ENCODE measurements around the gene CHD1. TPM values are rescaled to one million over a fixed set of nuclear protein-coding genes. Genes with fewer than 3 reads are reported as not detected.

CHD1 gene
- total RNA-seq, 2 experiments from 2014 or later: 50.5 to 52.1 TPM

GRCh38 chr5:98930972-98931762, 2.4 kb upstream of the CHD1 start:
- Mint-ChIP-seq H3K9me3 (no peaks in the 10 kb centered on the region), H3K27ac (peak overlapping the region; percentile 100), H3K4me3 (peak overlapping the region; percentile 26), H3K27me3 (ENCODE audit: low read depth) (no peaks in the 10 kb centered on the region), H3K36me3 (ENCODE audit: low read depth) (peaks cover 14% of the 10 kb centered on the region), H3K4me1 (ENCODE audit: low read depth) (peaks cover 58% of the 10 kb centered on the region)
- DNase-seq: no peak
- intact Hi-C loops (cut with micrococcal nuclease): loop anchor here (5.0 to 10.0 kb wide), 2 partner anchors 1386 to 1846 kb away; no protein-coding TSS in a partner anchor
- CTCF ChIA-PET: interaction anchor here (1.3 kb wide), 1 partner anchor 10 kb away, joined by 3 read pairs; no protein-coding TSS in a partner anchor

DNA sequence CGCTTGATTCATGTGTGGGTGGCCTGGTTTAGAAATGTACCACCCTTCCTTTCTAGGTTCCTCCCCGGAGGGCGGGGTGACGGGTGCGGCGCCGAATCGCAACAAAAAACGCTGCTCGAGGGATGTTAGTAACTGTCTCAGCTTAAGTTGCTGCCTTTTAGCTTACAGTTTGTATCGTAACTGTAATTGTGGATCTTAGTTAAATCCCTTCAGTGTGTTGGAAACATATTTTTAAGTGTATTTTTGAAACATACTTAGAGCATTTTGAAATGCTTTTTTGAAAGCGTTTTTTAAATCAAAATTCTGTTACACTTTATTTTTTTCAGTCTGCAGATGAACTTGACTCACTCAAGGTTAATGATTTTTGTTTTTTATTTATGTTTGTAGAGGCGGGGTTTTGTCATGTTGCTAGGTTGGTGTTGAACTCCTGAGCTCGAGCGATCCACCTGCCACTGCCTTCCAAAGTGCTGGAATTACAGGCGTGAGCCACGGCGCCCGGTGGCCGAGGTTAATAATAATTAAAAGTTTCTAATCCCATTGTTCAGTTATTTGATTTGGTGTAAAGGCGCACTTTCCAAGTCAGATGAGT, 997 bp upstream of the CHD1 start:
- Mint-ChIP-seq H3K4me1 (ENCODE audit: low read depth) (peaks cover 56% of the 10 kb centered on the region), H3K27me3 (ENCODE audit: low read depth) (no peaks in the 10 kb centered on the region), H3K9me3 (no peaks in the 10 kb centered on the region), H3K4me3 (peak overlapping the region; percentile 93), H3K36me3 (ENCODE audit: low read depth) (peaks cover 19% of the 10 kb centered on the region), H3K27ac (peak overlapping the region; percentile 100)
- intact Hi-C loops (cut with micrococcal nuclease): loop anchor here (1.0 to 10.0 kb wide), 10 partner anchors 75 to 1995 kb away; partner anchors contain the start of genes RGMB and RIOK2
- CTCF ChIA-PET: interaction anchor here (0.7 to 1.0 kb wide), 3 partner anchors 12 to 22 kb away, joined by 3 to 4 read pairs (median 3); no protein-coding TSS in a partner anchor
- no peak for DNase-seq

- Mint-ChIP-seq H3K4me3 (peak overlapping the region; percentile 93), H3K36me3 (ENCODE audit: low read depth) (peaks cover 27% of the 10 kb centered on the region), H3K27ac (peak overlapping the region; percentile 100), H3K27me3 (ENCODE audit: low read depth) (no peaks in the 10 kb centered on the region), H3K4me1 (ENCODE audit: low read depth) (peaks cover 57% of the 10 kb centered on the region), H3K9me3 (no peaks in the 10 kb centered on the region)
- CTCF ChIA-PET: interaction anchor here (0.7 to 1.0 kb wide), 2 partner anchors 8 to 18 kb away, joined by 3 read pairs; no protein-coding TSS in a partner anchor
- intact Hi-C loops (cut with micrococcal nuclease): loop anchor here (1.0 to 2.0 kb wide), 3 partner anchors 12 to 1967 kb away; no protein-coding TSS in a partner anchor
- peak; percentile 47 for DNase-seq
Observed at GRCh38 chr5:98927989-98928872, 576 bp downstream of the CHD1 start.

DNA sequence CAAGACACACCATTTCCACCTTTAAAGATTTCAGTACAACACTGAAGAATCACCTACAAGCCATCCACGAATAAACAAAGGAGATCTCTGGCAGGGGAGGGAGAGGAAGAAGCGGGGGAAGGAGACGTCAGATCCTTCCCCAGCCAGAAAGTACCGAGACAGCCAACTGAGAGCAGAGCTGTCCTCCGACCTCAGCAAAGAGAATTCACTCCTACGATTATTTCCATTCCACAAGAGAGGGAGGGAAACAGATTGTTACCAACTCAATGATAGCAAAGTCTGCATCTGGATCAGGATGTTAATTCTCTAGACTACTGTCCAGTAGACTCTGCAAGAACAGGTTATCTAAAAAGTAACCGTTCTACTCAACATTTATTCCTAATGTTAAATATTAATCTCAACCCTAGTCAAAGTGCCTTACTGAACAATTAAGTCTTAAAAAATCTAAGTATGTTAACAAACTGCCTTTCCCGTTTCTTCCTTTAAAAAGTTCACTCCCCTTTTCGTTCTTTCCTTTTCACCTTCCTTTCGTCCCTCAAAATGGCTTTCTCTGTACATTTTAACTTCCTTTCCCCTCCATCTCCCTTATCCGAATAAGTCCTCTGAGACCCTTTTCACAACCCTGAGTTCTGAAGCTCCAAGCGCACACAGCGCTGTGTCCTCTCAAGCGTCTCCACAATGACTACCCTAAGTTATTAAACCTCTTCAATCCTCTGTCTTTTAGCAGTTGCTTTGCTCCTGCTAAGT, 1.4 kb downstream of the CHD1 start:
- intact Hi-C loops (cut with micrococcal nuclease): loop anchor here (1.0 kb wide), 2 partner anchors 11 to 21 kb away; no protein-coding TSS in a partner anchor
- CTCF ChIA-PET: interaction anchor here (1.0 kb wide), 1 partner anchor 17 kb away, joined by 3 read pairs; no protein-coding TSS in a partner anchor
- H3K36me3 Mint-ChIP-seq (ENCODE audit: low read depth): peaks cover 32% of the 10 kb centered on the region
- peaks cover 55% of the 10 kb centered on the region for H3K4me1 Mint-ChIP-seq (ENCODE audit: low read depth)
- no peaks in the 10 kb centered on the region for H3K27me3 Mint-ChIP-seq (ENCODE audit: low read depth)
- H3K4me3 Mint-ChIP-seq: peak overlapping the region; percentile 93
- H3K9me3 Mint-ChIP-seq: no peaks in the 10 kb centered on the region
- peak; percentile 74 for DNase-seq
- H3K27ac Mint-ChIP-seq: peak overlapping the region; percentile 98

- no peak overlapping the region for H3K27ac Mint-ChIP-seq
- peak; percentile 22 for DNase-seq
- no peaks in the 10 kb centered on the region for H3K27me3 Mint-ChIP-seq (ENCODE audit: low read depth)
- no peak overlapping the region for H3K4me3 Mint-ChIP-seq
- CTCF ChIA-PET: interaction anchor here (0.6 to 1.6 kb wide), 4 partner anchors 16 to 137 kb away, joined by 3 to 7 read pairs (median 4); no protein-coding TSS in a partner anchor
- intact Hi-C loops (cut with micrococcal nuclease): no loop called here
- H3K4me1 Mint-ChIP-seq (ENCODE audit: low read depth): peaks cover 60% of the 10 kb centered on the region
- no peaks in the 10 kb centered on the region for H3K9me3 Mint-ChIP-seq
- peaks cover 55% of the 10 kb centered on the region for H3K36me3 Mint-ChIP-seq (ENCODE audit: low read depth)
Observed at GRCh38 chr5:98923966-98924365, 4.8 kb downstream of the CHD1 start.

GRCh38 chr5:98921947-98922505, 6.8 kb downstream of the CHD1 start:
- intact Hi-C loops (cut with micrococcal nuclease): no loop called here
- peak overlapping the region; percentile 53 for H3K27ac Mint-ChIP-seq

DNA sequence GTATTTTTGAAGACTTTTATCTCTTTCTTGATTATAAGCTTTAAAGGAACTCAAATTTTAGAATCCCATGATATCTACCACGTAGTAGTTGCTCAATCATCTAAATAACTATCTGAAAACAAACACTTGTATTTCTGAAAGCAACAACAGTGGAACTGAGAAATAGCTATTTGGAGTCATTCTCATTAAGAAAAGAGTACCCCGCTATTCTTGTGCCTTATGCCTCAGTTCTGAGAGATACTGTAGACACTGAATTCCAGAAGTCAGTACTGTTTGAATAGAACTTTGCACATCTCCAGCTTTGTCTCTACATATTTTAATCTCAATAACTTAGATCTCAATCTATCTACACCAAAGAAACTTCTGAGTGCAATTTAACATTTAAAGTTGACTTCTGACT, 11.4 kb downstream of the CHD1 start:
- Mint-ChIP-seq H3K27me3 (ENCODE audit: low read depth) (no peaks in the 10 kb centered on the region), H3K36me3 (ENCODE audit: low read depth) (peaks cover 47% of the 10 kb centered on the region), H3K4me1 (ENCODE audit: low read depth) (peaks cover 76% of the 10 kb centered on the region), H3K27ac (no peak overlapping the region), H3K4me3 (no peak overlapping the region), H3K9me3 (no peaks in the 10 kb centered on the region)
- intact Hi-C loops (cut with micrococcal nuclease): no loop called here
- DNase-seq: no peak
- CTCF ChIA-PET: interaction anchor here (0.6 to 1.5 kb wide), 3 partner anchors 8 to 28 kb away, joined by 3 to 5 read pairs (median 3); no protein-coding TSS in a partner anchor

More at GRCh38 chr5:98921947-98922505, 6.8 kb downstream of the CHD1 start:
- Mint-ChIP-seq H3K27me3 (ENCODE audit: low read depth) (no peaks in the 10 kb centered on the region), H3K36me3 (ENCODE audit: low read depth) (peaks cover 59% of the 10 kb centered on the region), H3K4me1 (ENCODE audit: low read depth) (peaks cover 79% of the 10 kb centered on the region), H3K9me3 (no peaks in the 10 kb centered on the region), H3K4me3 (no peak overlapping the region)
- DNase-seq: no peak
- CTCF ChIA-PET: interaction anchor here (0.7 to 2.2 kb wide), 7 partner anchors 8 to 1995 kb away, joined by 3 to 9 read pairs (median 3); no protein-coding TSS in a partner anchor

GRCh38 chr5:98916540-98916939, 12.3 kb downstream of the CHD1 start:
- Mint-ChIP-seq H3K36me3 (ENCODE audit: low read depth) (peaks cover 40% of the 10 kb centered on the region), H3K9me3 (no peaks in the 10 kb centered on the region), H3K4me3 (no peak overlapping the region), H3K27me3 (ENCODE audit: low read depth) (no peaks in the 10 kb centered on the region), H3K4me1 (ENCODE audit: low read depth) (peaks cover 74% of the 10 kb centered on the region), H3K27ac (peak overlapping the region; percentile 36)
- DNase-seq: no peak
- CTCF ChIA-PET: interaction anchor here (0.6 to 1.2 kb wide), 3 partner anchors 13 to 1348 kb away, joined by 3 read pairs; no protein-coding TSS in a partner anchor
- intact Hi-C loops (cut with micrococcal nuclease): loop anchor here (1.0 kb wide), 1 partner anchor 11 kb away; no protein-coding TSS in a partner anchor

DNA sequence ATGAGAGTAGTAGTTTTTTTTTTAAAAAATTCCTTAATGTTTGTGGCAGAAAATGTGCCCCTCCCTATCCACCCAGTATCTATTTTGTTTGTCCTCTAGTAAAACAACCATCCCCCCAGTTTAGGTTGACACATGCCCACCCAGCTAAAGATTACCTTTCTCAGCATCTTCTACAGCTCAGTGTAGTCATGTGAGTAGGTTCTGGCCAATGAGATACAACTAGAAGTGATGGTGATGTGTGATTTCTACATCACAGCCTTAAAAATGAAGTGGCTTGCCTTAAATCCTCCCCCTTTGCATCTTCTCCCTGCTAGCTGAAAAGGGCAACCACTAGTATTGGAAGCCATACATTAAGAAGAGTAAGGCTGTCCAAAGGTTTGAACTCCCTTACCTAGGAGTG, 14.9 kb downstream of the CHD1 start:
- no peak for DNase-seq
- Mint-ChIP-seq H3K27me3 (ENCODE audit: low read depth) (no peaks in the 10 kb centered on the region), H3K36me3 (ENCODE audit: low read depth) (peaks cover 28% of the 10 kb centered on the region), H3K27ac (peak overlapping the region; percentile 47), H3K4me3 (no peak overlapping the region), H3K9me3 (no peaks in the 10 kb centered on the region), H3K4me1 (ENCODE audit: low read depth) (peaks cover 76% of the 10 kb centered on the region)
- CTCF ChIA-PET: interaction anchor here (1.0 to 1.2 kb wide), 3 partner anchors 8 to 145 kb away, joined by 3 to 5 read pairs (median 3); no protein-coding TSS in a partner anchor
- intact Hi-C loops (cut with micrococcal nuclease): no loop called here

GRCh38 chr5:98911280-98912040, 17.3 kb downstream of the CHD1 start:
- Mint-ChIP-seq H3K4me3 (no peak overlapping the region), H3K27me3 (ENCODE audit: low read depth) (no peaks in the 10 kb centered on the region), H3K27ac (peak overlapping the region; percentile 19), H3K36me3 (ENCODE audit: low read depth) (peaks cover 15% of the 10 kb centered on the region), H3K4me1 (ENCODE audit: low read depth) (peaks cover 63% of the 10 kb centered on the region), H3K9me3 (no peaks in the 10 kb centered on the region)
- intact Hi-C loops (cut with micrococcal nuclease): no loop called here
- DNase-seq: no peak
- CTCF ChIA-PET: interaction anchor here (0.7 to 2.4 kb wide), 3 partner anchors 16 to 139 kb away, joined by 3 to 10 read pairs (median 3); no protein-coding TSS in a partner anchor
